Dendritic cell treated with granulocyte-macrophage colony-stimulating factor and Interleukin-4, amounts not matched to agents 40 ng/mL and 50 ng/mL, for 4 days (primary cell): ENCODE results near the gene TRAF2.
A peak's percentile ranks its signal among the peaks of the same experiment; 100 is the strongest.

ENCODE experiments used
- H3K27ac Mint-ChIP-seq: one replicate; pipeline ENCODE4 v1.8.0; 2022; ENCODE audit warnings: mild to moderate bottlenecking, mixed read lengths
- H3K27me3 Mint-ChIP-seq: one replicate; pipeline ENCODE4 v1.8.0; 2022; ENCODE audit warnings: mild to moderate bottlenecking, mixed read lengths
- H3K36me3 Mint-ChIP-seq: one replicate; pipeline ENCODE4 v1.8.0; 2022; ENCODE audit warnings: low read depth, mixed read lengths
- H3K4me1 Mint-ChIP-seq: one replicate; pipeline ENCODE4 v1.8.0; 2022; ENCODE audit warnings: low read depth, mixed read lengths
- H3K4me3 Mint-ChIP-seq: one replicate; pipeline ENCODE4 v1.8.0; 2022; ENCODE audit warnings: mild to moderate bottlenecking, moderate library complexity, mixed read lengths
- H3K9me3 Mint-ChIP-seq: one replicate; pipeline ENCODE4 v1.8.0; 2022; ENCODE audit warnings: mixed read lengths
- intact Hi-C: fragments of 100-400 bp; cut with micrococcal nuclease; formaldehyde crosslinking; loops from one replicate; pipeline ENCODE4 v1.15.0; 2022

Gene TRAF2

DNA sequence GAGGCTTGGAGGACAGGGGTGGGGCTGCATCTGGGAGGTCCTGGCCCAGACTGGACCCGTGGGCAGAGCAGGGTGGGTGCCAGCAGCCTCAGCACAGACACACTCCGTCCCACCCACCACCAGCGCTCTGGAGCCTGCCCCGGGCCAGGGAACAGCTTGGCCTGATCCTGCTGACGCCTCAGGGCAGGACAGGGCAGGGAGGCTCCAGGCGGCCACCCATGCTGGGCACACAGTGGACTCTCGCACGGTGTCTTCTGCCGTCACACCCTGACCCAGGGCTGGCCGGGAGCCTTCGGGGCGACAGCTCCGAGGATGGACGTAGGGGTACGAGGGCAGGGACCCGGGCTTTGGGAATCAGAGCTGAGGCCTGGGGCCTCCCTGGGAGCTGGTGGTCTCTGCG lies 82.8 kb downstream of the TRAF2 start:
- H3K4me1 Mint-ChIP-seq: peaks cover 19% of the 10 kb centered on the region
- intact Hi-C loops: no loop called here
- no peak overlapping the region for H3K4me3 Mint-ChIP-seq
- no peaks in the 10 kb centered on the region for H3K9me3 Mint-ChIP-seq
- H3K36me3 Mint-ChIP-seq: no peaks in the 10 kb centered on the region
- H3K27ac Mint-ChIP-seq: no peak overlapping the region
- peaks cover 42% of the 10 kb centered on the region for H3K27me3 Mint-ChIP-seq

DNA sequence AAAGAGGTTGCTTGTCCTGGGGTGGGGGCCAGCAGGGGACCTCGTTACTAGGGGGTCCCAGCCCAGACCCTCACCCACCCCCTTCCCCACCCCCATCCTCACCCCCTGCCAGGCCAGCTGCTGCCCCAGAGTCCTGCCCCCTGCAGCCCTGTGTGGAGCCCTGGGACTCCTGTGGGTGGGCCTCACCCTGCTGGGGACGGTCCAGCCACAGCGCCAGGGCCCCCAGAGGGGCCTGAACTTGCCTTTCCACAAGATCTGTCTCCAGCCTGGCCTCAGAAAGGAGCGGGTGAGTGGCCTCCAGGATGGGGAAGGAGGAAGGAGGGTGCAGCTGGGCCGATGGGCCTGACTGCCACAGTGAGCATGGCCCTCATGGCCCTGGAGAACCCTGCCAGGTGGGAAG lies 83.5 kb downstream of the TRAF2 start:
- Mint-ChIP-seq H3K27ac (no peak overlapping the region), H3K4me1 (peaks cover 16% of the 10 kb centered on the region), H3K27me3 (peaks cover 45% of the 10 kb centered on the region), H3K9me3 (no peaks in the 10 kb centered on the region), H3K36me3 (no peaks in the 10 kb centered on the region), H3K4me3 (no peak overlapping the region)
- intact Hi-C loops: no loop called here

DNA sequence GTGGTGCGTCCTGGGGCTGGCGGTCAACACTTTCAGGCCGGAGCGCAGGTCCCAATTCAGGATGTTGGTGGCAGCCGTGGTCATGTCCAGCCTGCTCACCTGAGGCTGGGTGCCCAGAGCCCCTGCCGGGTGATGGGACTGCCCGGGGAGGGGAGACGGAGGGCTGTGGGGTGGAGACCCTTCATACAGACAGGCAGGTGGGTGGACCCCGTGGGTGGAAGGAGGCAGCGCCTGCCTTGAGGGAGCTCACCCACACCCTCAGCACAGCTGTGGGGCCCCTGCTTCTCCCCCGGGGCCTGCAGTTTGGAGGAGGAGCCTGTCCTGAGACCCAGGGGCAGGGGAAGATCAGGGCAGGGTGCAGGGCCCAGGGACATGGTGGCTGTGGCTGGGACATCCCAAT lies 84.0 kb downstream of the TRAF2 start:
- Mint-ChIP-seq H3K27me3 (peaks cover 48% of the 10 kb centered on the region), H3K36me3 (no peaks in the 10 kb centered on the region), H3K9me3 (no peaks in the 10 kb centered on the region), H3K4me3 (no peak overlapping the region), H3K4me1 (peaks cover 21% of the 10 kb centered on the region), H3K27ac (no peak overlapping the region)
- intact Hi-C loops: no loop called here

DNA sequence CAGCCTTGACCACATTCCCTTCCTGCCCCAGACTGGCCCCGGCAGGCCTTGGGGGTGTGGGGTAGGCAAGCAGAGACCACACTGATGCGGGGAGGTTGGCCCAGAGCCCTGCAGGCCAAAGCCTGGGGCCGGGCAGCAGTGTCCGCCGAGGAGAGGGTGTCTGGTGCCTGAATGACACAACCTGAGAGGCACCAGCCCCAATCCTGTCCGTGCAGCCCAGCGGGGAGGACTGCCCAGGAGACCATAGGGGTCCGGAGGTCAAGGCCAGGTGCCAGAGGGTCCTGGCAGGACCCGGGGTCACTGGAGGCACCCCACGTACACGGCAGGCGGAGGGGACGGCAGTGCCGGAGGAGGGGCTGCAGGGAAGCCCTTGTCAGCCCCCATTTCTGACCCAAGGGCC lies 85.4 kb downstream of the TRAF2 start:
- H3K36me3 Mint-ChIP-seq: no peaks in the 10 kb centered on the region
- H3K4me3 Mint-ChIP-seq: no peak overlapping the region
- peaks cover 49% of the 10 kb centered on the region for H3K27me3 Mint-ChIP-seq
- H3K4me1 Mint-ChIP-seq: peaks cover 23% of the 10 kb centered on the region
- H3K9me3 Mint-ChIP-seq: no peaks in the 10 kb centered on the region
- no peak overlapping the region for H3K27ac Mint-ChIP-seq
- intact Hi-C loops: no loop called here

DNA sequence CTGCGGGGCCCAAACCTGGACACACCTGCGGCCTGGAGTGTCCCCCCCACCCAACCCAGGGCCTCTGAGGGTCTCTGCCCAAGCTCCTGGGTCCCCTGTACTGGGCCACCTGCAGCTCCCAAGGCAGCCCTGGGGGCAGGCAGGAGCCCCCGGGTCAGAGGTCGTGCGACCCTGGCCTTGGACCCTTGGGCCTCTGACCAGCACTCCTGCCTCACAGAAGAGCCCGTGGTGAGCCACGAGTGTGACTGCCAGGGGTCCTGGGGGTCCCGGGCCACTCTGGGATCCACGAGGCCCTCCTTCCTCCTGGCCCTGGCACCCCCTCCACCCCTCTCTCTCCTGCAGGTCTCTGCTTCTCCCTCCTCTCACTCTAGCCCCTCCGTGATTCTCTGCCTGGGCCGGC lies 86.0 kb downstream of the TRAF2 start:
- Mint-ChIP-seq H3K27ac (no peak overlapping the region), H3K9me3 (no peaks in the 10 kb centered on the region)
- intact Hi-C loops: no loop called here

DNA sequence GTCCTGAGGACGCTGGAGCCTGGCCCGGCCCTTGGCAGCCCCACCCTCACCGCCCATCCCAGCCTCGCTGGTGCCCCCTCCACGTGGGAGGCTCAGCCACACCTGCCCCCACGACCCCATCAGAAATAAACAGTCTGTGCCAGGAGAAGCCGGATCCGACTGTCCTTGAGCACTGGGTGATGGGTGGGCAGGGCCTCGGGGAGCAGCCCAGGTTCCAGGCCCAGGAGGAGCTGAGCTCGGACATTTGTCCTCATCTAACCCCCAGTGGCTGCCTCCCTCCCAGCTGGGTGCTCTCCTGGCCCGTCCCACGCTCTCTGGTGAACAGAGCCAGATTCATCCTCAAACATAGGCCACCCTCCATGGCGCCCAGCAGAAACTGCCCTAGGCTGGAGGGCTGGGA lies 86.4 kb downstream of the TRAF2 start:
- no peaks in the 10 kb centered on the region for H3K9me3 Mint-ChIP-seq
- intact Hi-C loops: no loop called here
- H3K4me1 Mint-ChIP-seq: peaks cover 30% of the 10 kb centered on the region
- H3K27ac Mint-ChIP-seq: no peak overlapping the region
- H3K4me3 Mint-ChIP-seq: no peak overlapping the region
- no peaks in the 10 kb centered on the region for H3K36me3 Mint-ChIP-seq
- peaks cover 54% of the 10 kb centered on the region for H3K27me3 Mint-ChIP-seq

More for the DNA sequence above, 86.0 kb downstream of the TRAF2 start:
- H3K27me3 Mint-ChIP-seq: peaks cover 50% of the 10 kb centered on the region
- peaks cover 26% of the 10 kb centered on the region for H3K4me1 Mint-ChIP-seq
- no peak overlapping the region for H3K4me3 Mint-ChIP-seq
- H3K36me3 Mint-ChIP-seq: no peaks in the 10 kb centered on the region

DNA sequence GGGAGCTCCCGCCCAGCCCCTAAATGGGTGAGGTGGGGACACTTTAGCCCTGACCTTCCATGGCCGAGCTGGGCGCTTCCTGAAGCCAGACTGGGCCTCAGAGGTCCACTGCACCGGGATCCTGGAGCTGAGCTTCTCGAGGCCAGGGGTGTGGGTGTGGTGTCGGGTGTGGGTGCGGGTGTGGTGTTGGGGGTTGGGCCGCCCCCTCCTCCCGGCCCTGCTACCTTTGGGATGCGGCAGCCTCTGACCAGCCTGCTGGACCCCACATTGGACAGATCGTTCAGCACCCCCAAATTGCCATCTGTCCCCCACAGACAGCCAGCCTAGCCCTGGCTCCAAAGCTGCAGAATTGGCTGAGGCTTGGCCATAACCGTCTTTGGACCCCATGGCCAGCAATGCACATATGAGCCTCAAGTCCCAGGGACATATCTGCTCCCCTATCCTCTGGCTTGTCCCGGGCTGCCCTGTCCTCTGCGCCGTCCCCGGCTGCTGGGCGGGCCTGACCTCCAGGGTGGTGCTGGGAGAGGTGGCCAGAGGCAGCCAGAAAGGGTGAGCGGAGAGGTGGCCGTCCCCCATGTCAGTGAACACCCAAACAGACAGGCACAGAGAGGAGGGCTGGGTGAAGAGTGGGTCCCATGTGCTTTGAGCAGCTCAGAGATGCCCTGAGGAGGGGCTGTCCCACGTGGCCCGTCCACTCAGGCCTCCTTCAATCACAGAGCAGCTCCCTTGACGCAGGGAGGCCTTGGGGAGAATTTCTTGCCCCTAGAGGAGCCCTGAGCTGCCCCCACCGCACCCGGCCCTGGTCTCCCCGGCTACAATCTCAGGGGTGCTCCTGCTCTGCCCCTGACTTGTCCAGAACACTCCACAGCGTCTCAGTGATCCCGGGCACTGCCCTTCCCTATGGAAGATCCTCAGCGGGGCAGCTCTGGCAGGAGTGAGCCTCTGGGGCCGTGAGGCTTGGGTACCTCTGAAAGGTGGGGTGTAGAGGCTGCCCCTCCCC lies 87.6 kb downstream of the TRAF2 start:
- intact Hi-C loops: no loop called here
- Mint-ChIP-seq H3K36me3 (no peaks in the 10 kb centered on the region), H3K27me3 (peaks cover 54% of the 10 kb centered on the region), H3K27ac (peak overlapping the region; percentile 42), H3K4me1 (peaks cover 31% of the 10 kb centered on the region), H3K4me3 (no peak overlapping the region), H3K9me3 (no peaks in the 10 kb centered on the region)

DNA sequence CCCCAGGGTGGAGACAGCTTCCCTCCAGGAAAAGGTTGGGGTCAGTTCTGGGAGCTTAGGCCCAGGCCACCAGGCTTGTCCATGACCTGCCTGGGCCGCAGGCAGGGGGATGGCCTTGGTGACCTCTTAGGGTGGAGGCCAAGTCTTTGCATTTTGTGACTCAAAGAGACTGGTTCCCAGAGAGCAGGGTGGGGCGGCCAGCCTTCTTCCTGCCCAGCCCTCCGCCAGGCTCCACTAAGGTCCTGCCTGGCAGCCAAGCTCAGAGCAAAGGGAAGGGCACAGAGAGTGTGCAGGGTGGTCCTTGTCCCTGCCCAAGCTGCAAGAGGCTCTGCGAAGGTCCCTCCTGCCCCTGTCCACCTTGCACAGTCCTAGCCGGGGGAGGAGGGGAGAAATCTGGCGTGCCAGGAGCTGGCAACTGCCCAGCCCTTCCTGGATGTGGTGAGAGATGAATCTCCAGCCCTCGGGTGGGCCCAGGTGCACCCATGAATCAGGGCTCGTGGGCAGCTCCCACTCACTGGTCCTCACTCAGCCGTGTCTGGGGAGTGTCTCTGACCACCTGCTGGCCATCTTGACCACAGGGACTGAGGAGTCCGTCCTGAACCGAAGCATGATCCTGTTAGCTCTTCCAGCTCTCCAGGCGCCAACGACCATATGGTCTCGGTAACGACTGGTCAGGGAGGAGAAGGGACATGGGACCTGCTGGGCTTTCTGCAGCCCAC lies 88.7 kb downstream of the TRAF2 start:
- peak overlapping the region; percentile 61 for H3K27ac Mint-ChIP-seq

DNA sequence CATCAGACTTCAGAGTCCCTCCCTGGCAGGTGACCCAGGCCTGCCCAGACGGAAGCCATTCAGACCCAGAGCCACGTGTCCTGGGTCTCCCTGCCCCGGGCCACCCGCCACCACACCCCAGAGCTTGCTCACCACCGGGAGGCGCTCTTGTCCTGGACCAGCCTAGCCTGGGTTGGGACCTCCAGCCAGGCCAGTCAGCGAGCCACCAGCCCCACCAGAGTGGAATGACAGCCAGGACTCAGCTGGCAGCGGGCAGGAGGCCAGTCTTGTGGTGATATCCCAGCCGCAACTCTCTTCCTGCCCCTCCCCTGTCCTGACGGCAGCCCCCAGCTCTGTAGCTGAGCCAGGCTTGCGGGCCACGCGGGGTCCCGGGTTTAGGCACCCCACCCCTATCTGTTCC lies 89.3 kb downstream of the TRAF2 start:
- intact Hi-C loops: no loop called here
- Mint-ChIP-seq H3K4me1 (peaks cover 31% of the 10 kb centered on the region), H3K27ac (peak overlapping the region; percentile 61), H3K36me3 (no peaks in the 10 kb centered on the region), H3K4me3 (no peak overlapping the region), H3K9me3 (no peaks in the 10 kb centered on the region), H3K27me3 (peaks cover 53% of the 10 kb centered on the region)

More for the DNA sequence above, 88.7 kb downstream of the TRAF2 start:
- no peaks in the 10 kb centered on the region for H3K36me3 Mint-ChIP-seq
- H3K9me3 Mint-ChIP-seq: no peaks in the 10 kb centered on the region
- peaks cover 31% of the 10 kb centered on the region for H3K4me1 Mint-ChIP-seq
- intact Hi-C loops: no loop called here
- peaks cover 57% of the 10 kb centered on the region for H3K27me3 Mint-ChIP-seq
- H3K4me3 Mint-ChIP-seq: peak overlapping the region; percentile 14
